Karpas-422 (cell line): Measurements from ENCODE around the gene PRRT4. TPM values are rescaled to one million over a fixed set of nuclear protein-coding genes. Genes with fewer than 3 reads are reported as not detected.

Experiments
- DNase-seq: peaks from one replicate; pipeline ENCODE4 v3.0.0-alpha.2; 2015
- H2AFZ ChIP-seq: fragments of 200-600 bp; sonication (generic); 2 replicates; pipeline ENCODE4 v1.6.1; 2014; ENCODE audit warnings: antibody characterized with exemption, low read length, mixed read lengths
- H3K27ac ChIP-seq: fragments of 200-600 bp; sonication (generic); 2 replicates; pipeline ENCODE4 v1.5.1; 2014; ENCODE audit warnings: mild to moderate bottlenecking, low read length, moderate library complexity
- H3K27me3 ChIP-seq: fragments of 200-600 bp; sonication (generic); 2 replicates; pipeline ENCODE4 v1.6.1; 2014; ENCODE audit warnings: low read length, mixed read lengths
- H3K36me3 ChIP-seq: fragments of 200-600 bp; sonication (generic); 2 replicates; pipeline ENCODE4 v1.6.1; 2014; ENCODE audit warnings: low read length, mixed read lengths; ENCODE audit not compliant: insufficient read depth
- H3K4me1 ChIP-seq: fragments of 200-600 bp; sonication (generic); 2 replicates; pipeline ENCODE4 v1.6.1; 2014; ENCODE audit warnings: mild to moderate bottlenecking, low read length, mixed read lengths
- H3K4me2 ChIP-seq: fragments of 200-600 bp; sonication (generic); 2 replicates; pipeline ENCODE4 v1.6.1; 2014; ENCODE audit warnings: low read length, low read depth, mild to moderate bottlenecking; ENCODE audit not compliant: poor library complexity, severe bottlenecking
- H3K4me3 ChIP-seq: fragments of 200-600 bp; sonication (generic); 2 replicates; pipeline ENCODE4 v1.5.1; 2014; ENCODE audit warnings: mild to moderate bottlenecking, antibody characterized with exemption, low read length, mixed read lengths
- H3K79me2 ChIP-seq: fragments of 200-600 bp; sonication (generic); 2 replicates; pipeline ENCODE4 v1.6.1; 2014; ENCODE audit warnings: mild to moderate bottlenecking, low read length, mixed read lengths
- H3K9ac ChIP-seq: fragments of 200-600 bp; sonication (generic); 2 replicates; pipeline ENCODE4 v1.6.0; 2014; ENCODE audit warnings: low read length
- H3K9me2 ChIP-seq: fragments of 200-600 bp; sonication (generic), shearing (Covaris generic); replicated peaks from 2 replicates; pipeline ENCODE4 v1.6.0; 2014; ENCODE audit warnings: mild to moderate bottlenecking, low read length, moderate library complexity; ENCODE audit not compliant: insufficient read depth
- H3K9me3 ChIP-seq: fragments of 300-700, 200-600 bp; sonication (generic); 2 replicates; pipeline ENCODE4 v1.6.1; 2014; ENCODE audit warnings: low read length, mixed read lengths
- H4K20me1 ChIP-seq: fragments of 200-600 bp; sonication (generic); 2 replicates; pipeline ENCODE4 v1.6.1; 2014; ENCODE audit warnings: mild to moderate bottlenecking, antibody characterized with exemption, low read length, low read depth; ENCODE audit not compliant: insufficient read depth
- total RNA-seq: library from RNA; depleted of rRNA; stranded (reverse); fragments of >200 nt; shearing (Covaris generic); gene quantifications from 2 replicates; pipeline ENCODE4 v1.2.3, GENCODE V29; 2014; ENCODE audit warnings: low replicate concordance

The PRRT4 gene
- total RNA-seq, 1 experiment from 2014 or later: not detected

DNA sequence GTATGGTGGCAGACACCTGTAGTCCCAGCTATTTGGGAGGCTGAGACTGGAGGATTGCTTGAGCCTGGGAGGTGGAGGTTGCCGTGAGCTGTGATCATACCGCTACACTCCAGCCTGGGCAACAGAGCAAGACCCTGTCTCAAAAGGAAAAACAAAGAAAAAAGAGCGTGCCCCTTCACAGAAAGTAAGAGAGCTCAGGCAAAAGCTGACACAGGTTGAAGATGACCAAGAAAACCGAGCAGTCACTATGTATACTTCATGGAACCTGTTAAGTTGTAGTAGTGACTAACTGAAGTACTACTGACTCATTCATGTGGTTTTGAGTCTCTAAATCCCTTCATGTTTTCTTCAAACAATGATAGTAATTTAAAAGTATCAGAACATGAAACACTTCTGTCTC lies 1.2 kb upstream of the PRRT4 start:
- no peak overlapping the region for H3K4me2 ChIP-seq
- H3K9ac ChIP-seq: no peak overlapping the region
- no peaks in the 10 kb centered on the region for H3K9me3 ChIP-seq
- no peaks in the 10 kb centered on the region for H4K20me1 ChIP-seq
- DNase-seq: no peak
- no peaks in the 10 kb centered on the region for H3K36me3 ChIP-seq
- H3K4me1 ChIP-seq: no peaks in the 10 kb centered on the region
- H3K27me3 ChIP-seq: no peaks in the 10 kb centered on the region
- H2AFZ ChIP-seq: no peak overlapping the region
- H3K4me3 ChIP-seq: no peak overlapping the region
- H3K9me2 ChIP-seq: no peaks in the 10 kb centered on the region
- H3K79me2 ChIP-seq: no peaks in the 10 kb centered on the region
- H3K27ac ChIP-seq: no peak overlapping the region

DNA sequence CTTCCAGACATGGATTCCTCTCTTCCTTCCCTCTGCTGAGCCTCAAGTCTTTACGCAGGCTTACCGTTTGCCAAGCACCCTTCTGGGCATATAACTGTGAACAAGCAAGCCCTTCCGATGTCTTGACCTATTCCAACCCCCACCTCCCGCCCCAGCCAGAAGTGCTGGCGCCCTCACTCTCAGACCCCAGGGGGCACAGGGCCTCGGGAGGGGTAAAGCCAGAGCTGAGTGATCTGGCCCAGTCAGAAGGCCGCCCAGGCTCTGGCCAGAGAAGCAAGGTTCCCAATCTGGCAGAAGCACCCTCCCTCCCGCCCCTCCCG lies 1.2 kb downstream of the PRRT4 start:
- Histone ChIP-seq H3K27me3 (no peaks in the 10 kb centered on the region), H3K79me2 (no peaks in the 10 kb centered on the region), H3K9ac (no peak overlapping the region), H3K4me2 (no peak overlapping the region), H3K4me1 (no peaks in the 10 kb centered on the region), H3K9me3 (no peaks in the 10 kb centered on the region), H3K4me3 (no peak overlapping the region), H4K20me1 (no peaks in the 10 kb centered on the region), H3K36me3 (no peaks in the 10 kb centered on the region), H2AFZ (no peak overlapping the region), H3K9me2 (no peaks in the 10 kb centered on the region), H3K27ac (no peak overlapping the region)
- DNase-seq: no peak

DNA sequence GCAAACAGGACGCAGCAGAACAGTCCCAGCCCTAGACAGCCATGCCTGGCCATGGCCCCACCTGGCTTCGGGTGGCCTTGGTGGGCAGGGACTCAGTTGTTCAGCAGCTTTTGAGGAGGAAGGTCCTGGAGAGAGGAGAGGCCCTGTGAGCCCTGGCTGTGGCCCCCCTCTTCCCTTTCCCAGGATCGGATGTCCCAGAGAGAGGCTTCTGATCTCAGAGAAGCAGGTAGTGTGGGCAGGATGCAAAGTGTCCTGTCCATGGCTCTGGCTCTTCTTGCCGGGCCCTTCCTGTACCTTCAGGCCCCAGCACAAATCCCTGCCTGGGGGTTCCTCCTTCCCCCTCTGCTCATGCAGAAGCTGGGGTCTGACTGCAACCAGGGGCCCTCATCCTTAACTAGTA lies 1.6 kb downstream of the PRRT4 start:
- H3K36me3 ChIP-seq: no peaks in the 10 kb centered on the region
- no peak overlapping the region for H3K4me2 ChIP-seq
- H4K20me1 ChIP-seq: no peaks in the 10 kb centered on the region
- no peaks in the 10 kb centered on the region for H3K9me3 ChIP-seq
- no peak for DNase-seq
- no peak overlapping the region for H3K27ac ChIP-seq
- H2AFZ ChIP-seq: no peak overlapping the region
- no peaks in the 10 kb centered on the region for H3K79me2 ChIP-seq
- H3K9me2 ChIP-seq: no peaks in the 10 kb centered on the region
- no peaks in the 10 kb centered on the region for H3K4me1 ChIP-seq
- no peak overlapping the region for H3K4me3 ChIP-seq
- H3K9ac ChIP-seq: no peak overlapping the region
- no peaks in the 10 kb centered on the region for H3K27me3 ChIP-seq

- no peaks in the 10 kb centered on the region for H3K79me2 ChIP-seq
- no peak overlapping the region for H2AFZ ChIP-seq
- DNase-seq: no peak
- H3K9me3 ChIP-seq: no peaks in the 10 kb centered on the region
- no peaks in the 10 kb centered on the region for H3K36me3 ChIP-seq
- no peaks in the 10 kb centered on the region for H3K4me1 ChIP-seq
- no peak overlapping the region for H3K4me3 ChIP-seq
- no peak overlapping the region for H3K9ac ChIP-seq
- H3K27ac ChIP-seq: no peak overlapping the region
- H3K27me3 ChIP-seq: no peaks in the 10 kb centered on the region
- H3K9me2 ChIP-seq: no peaks in the 10 kb centered on the region
- H3K4me2 ChIP-seq: no peak overlapping the region
- H4K20me1 ChIP-seq: no peaks in the 10 kb centered on the region
These were observed 2.2 kb downstream of the PRRT4 start for GRCh38 chr7:128359336-128359735.

GRCh38 chr7:128358233-128358632 lies 3.3 kb downstream of the PRRT4 start:
- Histone ChIP-seq H3K4me2 (no peak overlapping the region), H3K27ac (no peak overlapping the region)
- DNase-seq: no peak

DNA sequence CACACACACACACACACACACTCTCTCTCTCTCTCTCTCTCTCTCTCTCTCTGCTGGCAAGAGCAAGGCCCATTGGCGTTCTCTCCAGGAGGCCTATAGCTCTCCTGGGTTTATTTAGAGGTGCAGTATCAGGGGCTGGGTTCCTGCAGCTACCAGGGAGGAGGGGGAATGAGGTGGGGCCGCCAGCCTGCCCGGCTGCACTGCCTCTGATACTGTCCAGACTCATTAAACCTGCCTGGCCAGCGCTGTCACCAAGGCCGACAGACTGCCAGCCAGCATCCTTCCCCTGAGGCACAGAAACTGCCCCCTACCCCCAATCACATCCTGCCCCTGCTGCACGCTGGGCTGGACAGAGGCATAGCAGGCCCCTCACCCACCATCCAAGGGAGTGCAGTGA lies 4.3 kb downstream of the PRRT4 start:
- Histone ChIP-seq H3K36me3 (no peaks in the 10 kb centered on the region), H3K4me1 (no peaks in the 10 kb centered on the region), H3K9me2 (no peaks in the 10 kb centered on the region), H3K4me3 (no peak overlapping the region), H3K4me2 (no peak overlapping the region), H2AFZ (no peak overlapping the region), H3K79me2 (no peaks in the 10 kb centered on the region), H3K27me3 (no peaks in the 10 kb centered on the region), H3K27ac (no peak overlapping the region), H3K9me3 (no peaks in the 10 kb centered on the region), H3K9ac (no peak overlapping the region), H4K20me1 (no peaks in the 10 kb centered on the region)
- DNase-seq: no peak

More at GRCh38 chr7:128358233-128358632, 3.3 kb downstream of the PRRT4 start:
- Histone ChIP-seq H3K4me1 (no peaks in the 10 kb centered on the region), H3K79me2 (no peaks in the 10 kb centered on the region), H2AFZ (no peak overlapping the region), H3K9me2 (no peaks in the 10 kb centered on the region), H4K20me1 (no peaks in the 10 kb centered on the region), H3K9ac (no peak overlapping the region), H3K36me3 (no peaks in the 10 kb centered on the region), H3K27me3 (no peaks in the 10 kb centered on the region), H3K9me3 (no peaks in the 10 kb centered on the region), H3K4me3 (no peak overlapping the region)

GRCh38 chr7:128356546-128357216 lies 4.8 kb downstream of the PRRT4 start:
- Histone ChIP-seq H3K4me2 (no peak overlapping the region), H3K9me2 (no peaks in the 10 kb centered on the region), H3K9ac (no peak overlapping the region), H2AFZ (no peak overlapping the region), H3K27me3 (no peaks in the 10 kb centered on the region), H3K27ac (no peak overlapping the region), H3K9me3 (no peaks in the 10 kb centered on the region), H3K36me3 (no peaks in the 10 kb centered on the region), H4K20me1 (no peaks in the 10 kb centered on the region), H3K79me2 (no peaks in the 10 kb centered on the region), H3K4me3 (no peak overlapping the region), H3K4me1 (no peaks in the 10 kb centered on the region)
- DNase-seq: no peak

- Histone ChIP-seq H3K9me2 (no peaks in the 10 kb centered on the region), H3K9ac (no peak overlapping the region), H3K36me3 (no peaks in the 10 kb centered on the region), H3K4me1 (no peaks in the 10 kb centered on the region), H3K27me3 (no peaks in the 10 kb centered on the region), H3K4me3 (no peak overlapping the region), H3K27ac (no peak overlapping the region), H3K4me2 (no peak overlapping the region), H4K20me1 (no peaks in the 10 kb centered on the region), H3K9me3 (no peaks in the 10 kb centered on the region), H2AFZ (no peak overlapping the region), H3K79me2 (no peaks in the 10 kb centered on the region)
- no peak for DNase-seq
These were observed 7.9 kb downstream of the PRRT4 start for GRCh38 chr7:128353610-128354009.

DNA sequence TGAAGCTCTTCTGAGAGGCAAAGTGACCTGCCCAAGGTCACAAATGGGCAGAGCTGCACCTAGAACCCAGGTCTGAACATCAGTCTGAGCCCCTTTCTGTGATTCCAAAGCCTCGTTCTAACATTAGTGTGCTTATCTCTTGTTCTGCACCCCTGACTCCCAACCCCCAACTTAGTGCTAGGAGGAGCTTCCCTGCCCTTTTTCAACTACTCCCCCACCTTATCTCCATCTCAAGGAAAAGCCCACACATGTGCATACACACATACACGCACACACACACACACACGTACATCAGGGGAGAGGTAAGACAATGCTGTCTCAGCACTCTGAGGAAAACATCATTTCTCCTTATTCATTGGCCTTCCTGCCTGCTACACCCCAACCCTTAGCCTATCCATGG lies 8.3 kb downstream of the PRRT4 start:
- Histone ChIP-seq H3K9me2 (no peaks in the 10 kb centered on the region), H3K79me2 (no peaks in the 10 kb centered on the region), H3K27me3 (no peaks in the 10 kb centered on the region), H3K9ac (no peak overlapping the region), H3K36me3 (no peaks in the 10 kb centered on the region), H3K4me2 (no peak overlapping the region), H4K20me1 (no peaks in the 10 kb centered on the region), H3K4me1 (no peaks in the 10 kb centered on the region), H3K9me3 (no peaks in the 10 kb centered on the region), H2AFZ (no peak overlapping the region), H3K4me3 (no peak overlapping the region), H3K27ac (no peak overlapping the region)
- no peak for DNase-seq
